HG02588 (cell line): ENCODE data around the gene TMEM178B.

ENCODE experiments used
- ATAC-seq: cut with Tn5 transposase; IDR thresholded peaks from one replicate; pipeline ENCODE4 v1.9.1; 2021; ENCODE audit warnings: mild to moderate bottlenecking, moderate library complexity; ENCODE audit not compliant: unreplicated experiment

TMEM178B gene

DNA sequence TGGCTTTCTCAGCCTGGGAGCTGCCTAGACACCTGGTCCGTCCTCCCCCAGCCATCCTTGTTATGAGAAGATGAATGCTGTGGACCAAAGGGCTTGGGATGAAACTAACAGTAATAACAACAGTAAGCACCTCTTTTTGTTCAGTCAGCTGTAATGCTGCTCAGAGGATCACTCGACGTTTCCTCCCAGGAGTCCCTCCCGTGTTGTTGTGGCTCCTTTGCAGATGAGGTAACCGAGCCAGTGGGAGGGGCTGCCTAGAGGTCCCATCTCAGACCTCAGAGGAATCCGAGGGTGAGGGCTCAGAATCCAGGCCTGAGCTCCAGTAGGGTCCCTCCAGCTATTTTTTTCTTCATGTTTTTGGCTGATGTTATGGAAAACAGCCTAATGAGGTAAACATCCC, 145.1 kb downstream of the TMEM178B start:
- no peak for ATAC-seq

DNA sequence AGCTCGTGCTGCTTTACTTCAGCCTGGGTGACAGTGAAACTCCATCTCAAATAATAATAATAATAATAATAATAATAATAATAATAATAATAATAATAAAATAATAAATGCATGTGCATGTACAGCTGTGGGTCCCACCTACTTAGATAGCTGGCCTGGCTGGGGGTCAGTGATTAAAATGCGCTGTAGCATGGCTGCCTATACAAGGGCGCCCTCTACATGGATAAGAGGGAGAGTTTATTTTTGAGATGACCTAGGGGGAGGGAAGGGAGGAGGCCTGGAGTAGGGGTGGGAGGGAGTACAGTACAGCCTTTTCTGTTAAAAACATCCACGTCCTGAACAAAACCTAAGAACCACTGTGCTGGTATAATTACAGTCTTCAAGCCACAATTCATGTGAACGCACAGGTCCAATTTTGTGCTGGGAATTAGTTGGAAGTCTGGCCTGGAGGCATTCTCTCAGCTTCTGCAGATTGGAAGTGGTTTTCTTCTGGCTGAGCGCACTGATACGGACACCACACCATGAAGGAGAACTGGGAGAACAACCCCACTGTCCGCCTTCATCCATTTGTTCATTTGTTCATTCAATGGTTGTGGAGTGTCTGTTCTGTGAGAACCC, 146.5 kb downstream of the TMEM178B start:
- ATAC-seq = no peak

DNA sequence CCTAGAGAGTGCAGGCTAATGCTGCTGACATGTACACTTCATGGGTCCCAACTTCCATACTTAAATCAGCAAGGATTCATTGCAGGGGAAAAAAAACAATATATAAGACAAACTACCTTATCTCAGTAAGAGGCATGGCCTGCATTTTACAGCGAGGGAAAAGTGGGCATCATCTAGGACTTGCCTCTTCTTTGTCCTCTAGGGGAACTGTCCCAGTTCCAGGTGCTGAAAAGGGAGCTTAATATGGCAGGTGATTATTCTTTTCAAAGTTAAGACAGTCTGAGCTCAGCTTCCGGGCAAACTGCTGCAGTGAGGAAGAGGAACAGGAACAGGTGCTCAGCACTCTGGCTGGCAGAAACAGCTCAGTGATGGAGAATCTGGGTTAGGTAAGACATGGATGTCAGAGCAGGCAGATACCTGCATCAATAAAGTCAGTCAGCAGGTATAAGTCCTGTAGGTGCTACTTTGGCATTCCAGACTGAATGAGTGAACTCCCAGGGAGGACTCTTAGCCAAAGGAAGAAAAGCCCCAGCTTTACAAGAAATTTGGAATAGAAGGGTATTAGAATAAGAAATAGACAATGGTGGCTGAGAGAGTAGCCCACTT, 147.2 kb downstream of the TMEM178B start:
- no peak for ATAC-seq

DNA sequence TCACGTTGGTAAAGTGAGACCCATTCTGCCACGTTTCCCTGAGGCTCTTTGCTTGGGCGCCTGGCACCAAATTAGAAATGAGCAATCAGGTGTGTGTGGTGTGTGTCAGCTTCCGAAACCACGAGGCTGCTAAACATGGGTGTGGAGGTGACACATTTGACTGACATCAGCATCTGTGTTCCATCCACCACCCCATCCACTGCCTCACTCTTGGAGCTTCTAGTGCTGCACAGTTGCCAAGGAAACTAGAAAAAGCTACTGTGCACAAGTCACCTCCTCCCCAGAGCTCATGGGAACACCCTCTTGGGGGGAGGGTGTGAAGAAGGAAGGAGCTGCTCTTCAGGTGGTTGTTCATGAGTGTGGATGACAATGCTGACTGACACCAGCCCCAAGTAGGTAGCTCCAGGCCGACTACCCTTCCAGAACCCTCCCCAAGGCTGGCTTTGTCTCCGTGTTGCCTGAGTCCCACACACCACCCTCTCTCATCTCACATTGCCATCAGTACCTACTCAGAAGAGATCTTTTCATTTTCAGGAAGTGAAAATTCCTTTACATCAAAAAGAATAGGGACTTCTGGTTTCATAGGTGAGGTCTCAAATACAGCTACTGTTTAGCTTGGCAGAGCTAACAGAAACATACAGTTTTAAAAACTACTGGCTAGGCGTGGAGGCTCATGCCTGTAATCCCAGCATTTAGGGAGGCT, 152.2 kb downstream of the TMEM178B start:
- ATAC-seq = no peak

DNA sequence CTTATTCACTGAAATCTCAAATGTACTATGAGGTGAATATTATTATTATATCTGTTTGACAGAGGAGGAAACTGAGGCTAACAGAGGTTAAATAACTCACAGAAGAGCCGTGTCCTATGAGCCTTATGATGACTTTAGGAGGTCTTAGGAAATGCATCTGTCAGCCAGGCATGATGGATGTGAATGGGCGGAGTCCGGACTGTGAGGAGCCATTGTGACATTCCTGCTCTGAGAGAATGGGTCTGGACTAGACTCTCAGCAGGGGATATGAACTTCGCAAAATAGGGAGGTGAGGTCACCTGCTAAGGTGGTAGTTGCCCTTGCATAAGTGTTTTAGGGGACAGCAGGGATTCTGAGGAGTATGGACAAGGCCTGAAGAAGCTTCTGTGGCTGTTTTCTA, 153.6 kb downstream of the TMEM178B start:
- ATAC-seq = no peak

DNA sequence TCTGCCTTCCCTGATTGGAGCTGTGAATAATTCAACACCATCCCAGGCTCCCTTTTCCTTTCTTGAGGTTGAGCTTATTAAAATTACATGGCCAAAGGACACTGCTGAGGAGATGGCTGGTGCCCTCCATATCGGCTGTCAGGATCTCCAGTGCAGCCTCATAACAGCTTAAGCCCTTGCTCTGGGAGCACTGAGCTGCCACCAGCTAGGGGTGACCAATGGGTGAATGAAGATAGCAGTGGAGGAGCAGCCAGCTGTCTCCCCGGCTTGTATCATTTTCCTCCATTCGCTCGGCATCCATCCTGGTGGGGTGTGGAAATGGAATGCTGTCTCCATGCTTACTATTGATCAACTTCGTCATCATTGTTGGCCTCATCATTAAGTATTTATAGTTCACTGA, 154.6 kb downstream of the TMEM178B start:
- no peak for ATAC-seq

DNA sequence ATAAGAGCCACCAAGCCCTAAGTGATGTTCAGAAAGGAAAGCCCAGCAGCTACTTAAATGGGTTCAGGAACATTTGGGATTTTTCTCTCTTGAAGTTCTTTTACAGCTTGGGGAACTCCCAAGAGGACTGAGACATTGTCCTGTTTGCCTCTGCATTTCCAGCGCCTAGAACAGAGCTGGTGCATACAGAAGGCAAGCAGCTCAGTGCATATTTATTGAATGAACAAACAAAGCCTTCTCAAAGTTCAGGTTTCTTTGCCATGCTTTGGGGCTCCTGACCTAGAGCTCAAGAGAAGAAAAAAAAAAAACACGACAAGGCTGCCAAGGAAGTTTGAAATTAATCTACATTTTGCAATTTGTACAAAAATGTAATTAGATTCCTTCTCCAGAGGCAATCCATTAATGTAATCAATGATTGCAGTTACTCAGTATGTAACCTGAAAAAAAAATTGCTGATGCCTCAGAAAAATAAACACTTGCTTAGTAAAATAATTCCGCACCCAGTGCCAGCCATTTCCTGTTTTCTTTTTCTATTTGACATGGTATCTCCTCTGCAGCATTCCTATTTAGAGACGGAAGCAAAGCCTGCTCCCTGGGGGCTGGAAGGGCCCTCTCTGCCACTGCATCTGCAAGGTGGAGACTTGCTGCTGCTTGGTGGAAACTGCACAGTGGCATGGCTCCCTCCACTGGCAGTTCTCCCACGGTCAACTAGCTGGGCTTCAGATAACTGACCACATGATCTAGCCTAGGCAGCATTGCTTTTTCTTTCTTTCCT, 157.3 kb downstream of the TMEM178B start:
- no peak for ATAC-seq

DNA sequence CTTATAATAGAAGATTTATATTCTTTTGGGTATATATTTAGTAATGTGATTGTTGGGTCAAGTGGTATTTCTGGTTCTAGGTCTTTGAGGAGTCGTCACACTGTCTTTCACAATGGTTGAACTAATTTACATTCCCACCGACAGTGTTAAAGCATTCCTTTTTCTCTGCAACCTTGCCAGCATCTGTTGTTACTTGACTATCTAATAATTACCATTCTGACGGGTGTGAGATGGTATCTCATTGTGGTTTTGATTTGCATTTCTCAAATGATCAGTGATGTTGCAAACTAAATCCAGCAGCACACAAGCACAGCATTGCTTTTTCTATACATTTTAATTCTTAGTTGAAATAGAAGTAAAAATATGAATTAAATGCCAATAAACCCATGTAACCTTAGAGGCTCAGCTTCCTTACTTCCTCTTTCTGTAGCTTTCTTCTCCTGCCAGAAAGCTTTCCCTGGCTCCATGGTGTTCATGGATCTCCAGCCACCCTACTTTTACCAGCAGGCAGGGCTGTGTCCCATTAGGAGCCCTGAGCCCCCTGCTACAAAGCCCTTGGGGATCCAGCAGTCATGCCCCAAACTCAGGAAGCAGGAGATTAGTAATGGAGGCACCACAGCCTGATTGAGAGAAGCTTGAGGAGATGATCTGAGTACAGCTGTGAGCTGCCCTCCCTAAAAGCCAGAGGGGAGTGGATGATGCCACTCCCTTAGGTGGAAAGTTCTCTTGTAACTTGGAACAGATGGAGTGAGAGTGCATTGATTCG, 158.6 kb downstream of the TMEM178B start:
- no peak for ATAC-seq

DNA sequence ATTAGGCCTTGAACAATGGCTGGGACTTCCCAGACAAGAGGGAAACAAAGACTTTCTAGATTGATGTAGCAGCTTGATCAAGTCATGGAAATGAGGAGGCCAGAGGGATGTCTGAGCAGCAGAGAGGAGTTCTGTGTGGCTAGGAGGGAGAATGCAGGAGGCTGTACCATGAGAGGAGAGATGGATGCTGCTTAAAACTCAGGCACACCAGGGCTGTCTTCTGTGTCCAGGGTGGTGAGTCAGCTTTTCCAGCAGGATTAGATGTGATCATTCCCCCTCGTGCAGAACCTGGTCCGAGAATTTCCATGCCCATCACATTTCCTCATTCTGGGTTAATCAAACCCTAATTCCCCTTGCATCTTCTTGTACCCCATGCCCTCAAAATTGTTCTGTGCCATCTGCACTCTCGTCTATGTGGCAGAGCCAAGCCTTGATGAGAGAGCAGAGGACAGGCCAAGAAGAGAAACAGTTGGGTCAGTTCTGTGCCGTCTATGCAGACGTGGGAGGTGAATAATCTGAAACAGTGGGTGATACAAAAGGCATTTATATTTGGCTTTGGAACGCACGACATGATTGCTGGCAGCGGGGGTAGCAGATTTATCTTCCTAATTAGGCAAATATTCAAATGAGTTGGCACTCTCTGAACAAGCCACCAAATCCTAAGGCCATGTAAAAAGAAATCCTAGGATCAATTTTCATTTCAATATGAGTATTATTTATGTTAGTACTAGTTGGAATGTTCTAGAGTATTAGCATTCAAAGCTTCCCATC, 160.7 kb downstream of the TMEM178B start:
- no peak for ATAC-seq

DNA sequence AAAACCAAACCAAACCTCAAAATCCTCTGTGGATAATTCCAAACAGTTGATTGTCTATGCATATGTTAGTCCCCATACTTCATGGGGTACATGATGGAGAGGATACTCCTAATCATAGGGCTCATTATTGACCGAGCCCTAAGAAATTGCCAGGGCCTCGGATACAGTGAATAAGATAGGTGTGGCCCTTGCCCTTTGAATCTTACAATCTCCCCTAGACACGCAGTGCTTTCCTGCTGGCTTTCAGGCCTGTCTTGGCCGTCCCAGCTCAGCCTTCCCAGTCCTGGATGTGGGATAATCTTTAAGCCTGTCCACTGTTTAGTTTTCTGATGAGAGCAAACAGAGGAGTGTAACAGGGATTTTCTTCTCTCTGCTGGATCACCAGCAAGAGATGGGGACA, 161.8 kb downstream of the TMEM178B start:
- no peak for ATAC-seq

DNA sequence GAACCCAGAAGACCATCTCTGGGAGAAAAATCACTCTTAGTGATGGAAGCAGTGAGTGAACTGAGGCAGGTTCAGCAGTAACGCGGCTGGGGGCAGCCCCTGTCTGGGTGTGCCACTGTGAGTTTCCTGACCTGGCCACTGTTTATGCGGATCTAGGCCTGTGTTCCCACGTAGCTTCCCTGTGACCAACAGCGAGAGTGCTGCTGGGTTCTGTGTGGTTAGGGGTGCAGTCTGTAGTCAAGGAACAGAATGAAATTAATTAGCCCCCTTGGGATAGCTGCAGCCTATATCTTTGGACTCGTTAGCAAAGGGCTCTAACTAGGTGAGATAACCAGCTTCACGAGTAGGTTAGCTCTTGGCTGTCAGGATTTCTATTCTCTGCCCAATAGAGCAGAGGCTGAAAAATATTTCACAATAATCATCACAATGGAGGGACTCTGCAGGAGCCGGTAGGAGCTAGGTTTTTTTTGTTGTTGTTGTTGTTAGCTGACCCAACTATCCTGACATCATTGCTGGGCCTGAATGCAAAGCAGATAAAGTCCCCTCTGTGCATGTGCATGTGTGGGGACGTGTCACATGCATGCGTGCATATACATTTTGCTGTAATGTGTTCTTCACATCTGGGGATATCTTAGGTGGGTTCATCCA, 164.9 kb downstream of the TMEM178B start:
- ATAC-seq = no peak

DNA sequence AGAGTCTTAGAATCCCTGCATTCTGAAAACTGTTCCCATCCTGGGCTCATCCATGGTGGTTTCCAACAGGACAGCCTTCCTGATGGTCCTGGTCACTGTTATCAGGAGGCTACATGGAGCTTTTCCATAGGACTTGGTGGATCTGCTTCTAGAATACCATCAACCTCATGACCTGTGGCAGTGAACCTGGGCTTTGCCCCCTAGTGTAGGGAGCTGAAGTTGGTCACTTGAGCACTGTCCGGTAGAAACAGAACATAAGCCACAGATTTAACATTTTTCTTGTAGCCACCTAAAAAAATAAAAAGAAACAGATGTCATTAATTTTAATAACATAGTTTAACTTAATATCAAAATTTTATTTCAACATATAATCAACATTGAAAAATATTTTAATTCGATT, 165.8 kb downstream of the TMEM178B start:
- no peak for ATAC-seq

DNA sequence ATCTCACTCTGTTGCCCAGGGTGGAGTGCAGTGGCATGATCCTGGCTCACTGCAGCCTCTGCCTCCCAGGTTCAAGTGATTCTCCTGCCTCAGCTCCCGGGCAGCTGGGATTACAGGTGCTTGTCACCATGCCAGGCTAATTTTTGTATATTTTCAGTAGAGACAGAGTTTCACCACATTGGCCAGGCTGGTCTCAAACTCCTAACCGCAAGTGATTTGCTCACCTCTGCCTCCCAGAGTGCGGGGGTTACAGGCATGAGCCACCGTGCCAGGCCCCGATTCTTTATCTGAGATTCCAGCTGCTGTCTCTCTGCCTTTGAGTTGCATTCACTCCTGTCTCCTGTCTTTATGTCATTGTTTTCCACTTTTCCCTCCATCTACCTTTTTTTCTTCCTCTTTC, 168.7 kb downstream of the TMEM178B start:
- ATAC-seq = no peak

DNA sequence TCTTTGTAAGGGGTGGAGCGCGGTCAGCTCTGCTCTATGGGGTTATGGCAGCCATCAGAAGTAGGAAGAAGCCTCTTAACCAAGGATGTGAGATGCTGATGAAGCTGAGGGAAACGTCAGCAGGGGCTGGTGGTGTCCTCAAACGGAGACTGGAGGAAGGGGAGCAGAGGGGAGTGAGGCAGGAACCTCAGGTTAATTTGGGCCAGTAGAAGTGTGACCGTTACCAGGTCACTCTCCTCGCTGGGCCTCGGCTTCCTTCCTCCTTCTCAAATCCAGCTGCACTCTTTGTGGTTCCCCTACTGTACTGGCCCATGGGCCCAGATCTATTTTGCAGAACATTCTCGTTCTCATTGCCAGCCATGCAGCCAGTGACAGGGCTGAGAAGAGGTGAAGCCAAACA, 169.5 kb downstream of the TMEM178B start:
- ATAC-seq = no peak

DNA sequence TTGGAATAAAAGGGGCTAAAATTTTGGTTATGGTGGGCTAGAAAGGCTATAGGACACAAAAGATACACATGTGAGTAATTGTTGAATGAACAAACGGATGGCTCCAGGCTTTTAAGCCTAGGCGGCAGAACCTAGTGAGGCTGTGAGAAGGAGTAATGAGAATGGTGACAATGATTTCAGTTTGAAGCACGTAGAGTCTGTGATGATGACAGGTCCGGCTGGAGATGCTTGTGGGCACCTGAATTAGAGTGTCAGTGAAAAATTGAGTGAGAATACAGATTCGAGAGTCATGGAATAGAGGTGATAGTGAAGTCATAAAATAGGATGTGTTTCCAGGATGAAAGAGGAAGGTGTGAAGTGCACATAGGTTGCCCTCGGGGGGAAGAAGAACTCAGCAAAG, 170.6 kb downstream of the TMEM178B start:
- no peak for ATAC-seq

DNA sequence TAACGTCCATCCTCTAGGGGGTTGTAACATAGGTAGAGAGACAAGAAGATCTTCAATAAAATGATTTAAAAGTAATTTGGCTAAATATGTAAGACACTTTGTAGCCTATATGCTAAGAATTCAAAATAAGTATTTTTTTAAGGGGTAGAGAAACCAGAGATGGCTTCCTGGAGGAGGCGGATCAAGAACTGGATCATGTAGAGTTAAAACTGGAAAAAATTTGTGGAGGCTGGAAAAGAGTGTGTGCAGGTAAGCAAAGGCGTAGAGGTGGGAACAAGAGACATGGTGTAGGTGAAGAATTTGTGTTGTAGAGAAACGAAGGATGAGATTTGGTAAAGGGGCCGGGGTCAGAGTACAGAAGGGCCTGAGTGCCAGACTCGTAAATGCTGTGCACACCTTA, 172.6 kb downstream of the TMEM178B start:
- ATAC-seq = no peak

DNA sequence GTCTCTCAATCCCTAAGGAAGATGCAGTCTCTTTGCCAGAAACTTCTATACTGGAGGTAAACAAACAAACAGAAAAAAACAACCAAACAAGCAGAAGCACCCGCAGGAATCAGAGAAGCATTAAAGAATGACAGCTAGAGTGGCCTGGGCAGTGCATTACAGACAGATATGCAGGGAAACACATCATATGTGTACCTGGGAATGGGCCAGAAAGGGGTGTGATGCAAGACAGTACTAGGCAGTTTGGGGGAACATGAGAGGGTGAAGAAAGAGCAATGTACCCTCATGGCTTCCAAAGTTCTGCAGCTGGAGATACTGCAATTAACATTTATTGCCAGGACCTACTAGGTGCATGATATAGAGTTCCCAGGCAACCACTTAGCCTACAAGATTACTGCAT, 177.3 kb downstream of the TMEM178B start:
- ATAC-seq = no peak

DNA sequence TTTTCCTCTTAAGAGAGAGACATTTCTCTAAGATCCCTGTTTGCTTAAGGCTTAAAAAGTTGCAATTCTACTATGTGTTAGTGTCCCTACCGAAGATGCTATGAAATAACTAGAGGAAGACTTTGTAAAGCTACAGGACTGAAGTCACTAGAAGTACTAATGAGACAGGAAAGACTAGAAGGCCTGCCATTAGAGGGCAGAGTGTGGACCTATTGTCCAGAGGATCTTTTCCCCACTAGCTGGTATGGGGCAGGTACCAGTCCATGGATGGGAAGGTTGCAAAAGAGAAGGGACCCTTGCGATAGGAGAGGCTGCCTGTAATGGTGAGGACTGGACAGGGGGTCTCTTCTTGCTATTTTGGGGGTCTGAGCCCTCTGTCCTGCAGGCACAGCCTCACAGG, 178.1 kb downstream of the TMEM178B start:
- ATAC-seq = no peak

DNA sequence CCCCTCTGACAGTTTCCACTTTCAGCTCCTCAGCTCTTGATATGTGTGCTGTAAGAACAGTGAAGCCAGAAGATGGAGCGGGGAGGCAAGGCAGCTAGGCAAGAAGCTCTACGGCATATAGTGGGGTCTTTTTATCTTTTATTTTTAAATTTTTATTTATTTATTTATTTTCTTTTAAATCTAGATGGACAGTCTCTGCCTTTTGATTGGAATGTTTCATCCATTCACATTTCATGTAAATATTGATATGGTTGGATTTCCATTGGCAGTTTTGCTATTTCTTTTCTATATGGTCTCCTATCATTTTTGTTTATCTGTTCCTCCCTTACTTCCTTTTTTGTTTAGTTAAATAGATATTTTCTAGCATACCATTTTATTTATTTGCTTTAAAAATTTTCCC, 183.7 kb downstream of the TMEM178B start:
- no peak for ATAC-seq

DNA sequence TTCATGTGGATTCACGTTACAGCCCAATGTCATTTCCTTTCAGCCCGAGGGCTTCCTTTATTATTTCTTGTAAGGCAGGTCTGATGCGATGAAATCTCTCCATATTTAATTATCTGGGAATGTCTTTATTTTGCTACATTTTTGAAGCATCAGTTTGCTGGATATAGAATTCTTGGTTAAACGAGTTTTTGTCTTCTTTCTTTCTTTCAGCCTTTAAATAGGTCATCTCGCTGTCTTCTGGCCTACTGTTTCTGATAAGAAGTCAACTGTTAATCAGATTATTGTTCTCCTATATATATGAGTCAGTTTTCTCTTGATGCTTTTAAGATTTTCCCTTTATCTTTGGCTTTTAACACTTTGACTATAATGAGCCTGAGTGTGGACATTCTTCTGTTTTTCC, 184.7 kb downstream of the TMEM178B start:
- no peak for ATAC-seq
